Thyroid gland (tissue), 4 donors: Measurements from ENCODE around the gene WNT7B. TPM values are rescaled to one million over a fixed set of nuclear protein-coding genes. Genes with fewer than 3 reads are reported as not detected.

Experiments
- DNase-seq, 2 donors: peaks; one replicate each; pipeline ENCODE4 v3.0.0-alpha.2; 2019
- H3K27ac ChIP-seq, 3 donors: fragments of 200-600 bp; sonication (generic); 1 replicate in 2 of 3; 2 replicates in 1 of 3; pipeline ENCODE4 v1.5.1; 2016 to 2019; ENCODE audit warnings: mild to moderate bottlenecking in 1 of 3, moderate library complexity in 1 of 3
- H3K27me3 ChIP-seq: fragments of 200-600 bp; sonication (generic); one replicate; pipeline ENCODE4 v1.5.1; 2019
- H3K36me3 ChIP-seq, 2 donors: fragments of 200-600 bp; sonication (generic); one replicate each; pipeline ENCODE4 v1.5.1; 2016 to 2019
- H3K4me1 ChIP-seq, 2 donors: fragments of 200-600 bp; sonication (generic); one replicate each; pipeline ENCODE4 v1.5.1; 2017 to 2019
- H3K4me3 ChIP-seq, 3 donors: fragments of 200-600 bp; sonication (generic); replicated peaks in 1 of 3; 1 replicate in 2 of 3; 2 replicates in 1 of 3; pipeline ENCODE4 v1.5.1; 2016; ENCODE audit warnings: mild to moderate bottlenecking in 1 of 3
- H3K9me3 ChIP-seq: fragments of 200-600 bp; sonication (generic); one replicate; pipeline ENCODE4 v1.5.1; 2017
- POLR2A ChIP-seq, 2 donors: fragments of 450-650 bp; IDR thresholded peaks; one replicate each; pipeline ENCODE4 v1.6.1; 2017; ENCODE audit warnings: antibody characterized with exemption in 2 of 2, mild to moderate bottlenecking in 2 of 2, moderate library complexity in 1 of 2
- WGBS, 2 donors: methylation state at CpG; one replicate each; pipeline ENCODE4 v1.1.5; 2017; 5-methylcytosine and 5-hydroxymethylcytosine counted together
- intact Hi-C: fragments of 100-400 bp; cut with DNase I; formaldehyde crosslinking; loops from one replicate; pipeline ENCODE4 v1.15.1; 2023
- total RNA-seq, 4 donors: library from RNA; depleted of rRNA; stranded (reverse); fragments of >200 nt; gene quantifications; one replicate each; pipeline ENCODE4 v1.2.3, GENCODE V29; 2016
- TF ChIP-seq, protein P1 (sequence below), 6 experiments: fragments of 200-600 bp in 3 of 6; fragments of 450-650 bp in 3 of 6; sonication (generic) in 3 of 6; IDR thresholded peaks; one replicate each; pipeline ENCODE4 v1.5.1; 2016 to 2019; ENCODE audit warnings: antibody characterized with exemption in 6 of 6, mild to moderate bottlenecking in 2 of 6, inconsistent platforms in 1 of 6, moderate library complexity in 1 of 6

The WNT7B gene
- total RNA-seq, 4 donors from 2014 or later: 0.83 to 4.3 (median 2.5) TPM; not detected in 1

- intact Hi-C loops: no loop called here
- no peaks in the 10 kb centered on the region for H3K36me3 ChIP-seq
- H3K27ac ChIP-seq: no peak overlapping the region
- H3K27me3 ChIP-seq: no peaks in the 10 kb centered on the region
- TF ChIP-seq, protein P1, sequence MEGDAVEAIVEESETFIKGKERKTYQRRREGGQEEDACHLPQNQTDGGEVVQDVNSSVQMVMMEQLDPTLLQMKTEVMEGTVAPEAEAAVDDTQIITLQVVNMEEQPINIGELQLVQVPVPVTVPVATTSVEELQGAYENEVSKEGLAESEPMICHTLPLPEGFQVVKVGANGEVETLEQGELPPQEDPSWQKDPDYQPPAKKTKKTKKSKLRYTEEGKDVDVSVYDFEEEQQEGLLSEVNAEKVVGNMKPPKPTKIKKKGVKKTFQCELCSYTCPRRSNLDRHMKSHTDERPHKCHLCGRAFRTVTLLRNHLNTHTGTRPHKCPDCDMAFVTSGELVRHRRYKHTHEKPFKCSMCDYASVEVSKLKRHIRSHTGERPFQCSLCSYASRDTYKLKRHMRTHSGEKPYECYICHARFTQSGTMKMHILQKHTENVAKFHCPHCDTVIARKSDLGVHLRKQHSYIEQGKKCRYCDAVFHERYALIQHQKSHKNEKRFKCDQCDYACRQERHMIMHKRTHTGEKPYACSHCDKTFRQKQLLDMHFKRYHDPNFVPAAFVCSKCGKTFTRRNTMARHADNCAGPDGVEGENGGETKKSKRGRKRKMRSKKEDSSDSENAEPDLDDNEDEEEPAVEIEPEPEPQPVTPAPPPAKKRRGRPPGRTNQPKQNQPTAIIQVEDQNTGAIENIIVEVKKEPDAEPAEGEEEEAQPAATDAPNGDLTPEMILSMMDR (IDR thresholded peaks at IDR 0.05): no peak
- TF ChIP-seq POLR2A (IDR thresholded peaks at IDR 0.05): no peak
- no peaks in the 10 kb centered on the region for H3K4me1 ChIP-seq
- H3K9me3 ChIP-seq: no peaks in the 10 kb centered on the region
- no peak for DNase-seq
- 90 to 91% methylated on average over 32 of the region's 32 CpGs for WGBS, 2 donors
- no peak overlapping the region for H3K4me3 ChIP-seq
These were observed 34.0 kb downstream of the WNT7B start for GRCh38 chr22:45942787-45943493.

- 84 to 92% methylated on average over 7 to 9 of the region's 9 CpGs for WGBS, 2 donors
These were observed 34.6 kb downstream of the WNT7B start for GRCh38 chr22:45942344-45942743.

DNA sequence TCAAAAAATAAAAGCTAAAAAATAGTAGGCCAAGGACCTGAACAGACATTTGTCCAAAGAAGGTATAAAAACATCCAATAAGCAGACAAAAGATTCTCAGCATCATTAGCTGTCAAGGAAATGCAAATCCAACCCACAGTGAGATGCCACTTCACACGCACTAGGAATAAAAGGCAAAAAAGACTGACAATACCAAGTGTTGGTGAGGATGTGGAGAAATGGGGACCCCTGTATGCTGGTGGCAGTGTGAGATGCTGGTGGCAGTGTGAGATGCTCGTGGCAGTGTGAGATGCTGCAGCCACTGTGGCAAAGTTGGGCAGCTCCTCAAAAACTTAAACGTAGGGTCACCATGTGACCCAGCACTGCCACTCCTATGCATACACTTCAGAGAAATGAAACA is 38.0 kb downstream of the WNT7B start:
- Histone ChIP-seq H3K36me3 (no peaks in the 10 kb centered on the region), H3K27ac (no peak overlapping the region), H3K27me3 (no peaks in the 10 kb centered on the region), H3K4me1 (peaks cover 0 to 15% of the 10 kb centered on the region in 2 donors), H3K9me3 (no peaks in the 10 kb centered on the region), H3K4me3 (no peak overlapping the region)
- intact Hi-C loops: no loop called here
- TF ChIP-seq, protein P1 (IDR thresholded peaks at IDR 0.05): no peak
- TF ChIP-seq POLR2A (IDR thresholded peaks at IDR 0.05): no peak
- no peak for DNase-seq
- 92 to 95% methylated on average over 3 of the region's 3 CpGs for WGBS, 2 donors

More at GRCh38 chr22:45942344-45942743, 34.6 kb downstream of the WNT7B start:
- H3K27me3 ChIP-seq: no peaks in the 10 kb centered on the region
- no peak overlapping the region for H3K27ac ChIP-seq
- no peak overlapping the region for H3K4me3 ChIP-seq
- intact Hi-C loops: no loop called here
- H3K4me1 ChIP-seq: no peaks in the 10 kb centered on the region
- no peaks in the 10 kb centered on the region for H3K36me3 ChIP-seq
- H3K9me3 ChIP-seq: no peaks in the 10 kb centered on the region
- TF ChIP-seq, protein P1 (IDR thresholded peaks at IDR 0.05): no peak
- TF ChIP-seq POLR2A (IDR thresholded peaks at IDR 0.05): no peak
- DNase-seq: no peak

GRCh38 chr22:45937960-45938359 is 39.0 kb downstream of the WNT7B start:
- no peak for TF ChIP-seq POLR2A (IDR thresholded peaks at IDR 0.05)
- TF ChIP-seq, protein P1 (IDR thresholded peaks at IDR 0.05): no peak
- no peaks in the 10 kb centered on the region for H3K36me3 ChIP-seq

GRCh38 chr22:45935573-45935972 is 41.4 kb downstream of the WNT7B start:
- no peak overlapping the region for H3K27ac ChIP-seq
- no peaks in the 10 kb centered on the region for H3K9me3 ChIP-seq
- H3K4me1 ChIP-seq: peaks cover 0 to 22% of the 10 kb centered on the region in 2 donors
- no peak for DNase-seq
- intact Hi-C loops: no loop called here
- H3K27me3 ChIP-seq: no peaks in the 10 kb centered on the region
- no peak overlapping the region for H3K4me3 ChIP-seq
- 89 to 95% methylated on average over 6 of the region's 6 CpGs for WGBS, 2 donors
- no peaks in the 10 kb centered on the region for H3K36me3 ChIP-seq
- TF ChIP-seq, protein P1 (IDR thresholded peaks at IDR 0.05): no peak
- no peak for TF ChIP-seq POLR2A (IDR thresholded peaks at IDR 0.05)

More at GRCh38 chr22:45937960-45938359, 39.0 kb downstream of the WNT7B start:
- Histone ChIP-seq H3K4me3 (no peak overlapping the region), H3K27me3 (no peaks in the 10 kb centered on the region), H3K9me3 (no peaks in the 10 kb centered on the region), H3K27ac (no peak overlapping the region), H3K4me1 (peaks cover 0 to 22% of the 10 kb centered on the region in 2 donors)
- WGBS, 2 donors: 93 to 96% methylated on average over 8 of the region's 8 CpGs
- DNase-seq: no peak
- intact Hi-C loops: no loop called here
